CD4-positive, alpha-beta T cell treated with Interleukin-10 for 1 hour (primary cell): ENCODE data around the gene FMN2.

ENCODE experiments used
- DNase-seq: peaks from one replicate; pipeline ENCODE4 v3.0.0-alpha.2; 2020

FMN2 gene

GRCh38 chr1:240099329-240099728 is 7.6 kb downstream of the FMN2 start:
- DNase-seq = no peak

- DNase-seq = no peak
Observed at GRCh38 chr1:240099748-240100147, 8.1 kb downstream of the FMN2 start.

DNA sequence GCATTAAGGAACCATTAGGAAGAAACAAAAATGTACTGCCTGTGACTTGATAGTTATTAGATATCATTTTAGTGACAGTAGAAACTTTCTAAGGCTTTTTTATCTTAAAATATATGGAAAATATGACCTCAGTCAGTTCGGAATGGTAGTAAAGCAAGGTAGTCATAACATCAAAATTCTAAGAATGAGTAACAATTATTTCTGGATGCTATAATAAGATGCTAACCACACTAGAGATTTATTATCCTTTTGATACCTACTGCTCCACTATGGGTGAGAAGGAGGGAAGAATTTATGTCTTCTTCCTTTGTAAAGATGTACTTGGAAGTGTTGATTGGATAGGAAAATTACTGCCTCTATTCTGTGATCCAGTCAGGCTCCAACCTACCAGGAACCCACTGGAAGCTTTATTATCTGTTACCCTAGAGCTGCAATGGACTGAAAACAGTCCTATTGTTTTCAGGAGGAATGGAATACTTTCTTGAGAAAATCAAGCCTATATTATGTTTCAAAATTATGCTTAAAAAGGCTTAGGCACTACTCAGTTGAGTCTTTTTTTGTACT is 8.8 kb downstream of the FMN2 start:
- DNase-seq = no peak

DNA sequence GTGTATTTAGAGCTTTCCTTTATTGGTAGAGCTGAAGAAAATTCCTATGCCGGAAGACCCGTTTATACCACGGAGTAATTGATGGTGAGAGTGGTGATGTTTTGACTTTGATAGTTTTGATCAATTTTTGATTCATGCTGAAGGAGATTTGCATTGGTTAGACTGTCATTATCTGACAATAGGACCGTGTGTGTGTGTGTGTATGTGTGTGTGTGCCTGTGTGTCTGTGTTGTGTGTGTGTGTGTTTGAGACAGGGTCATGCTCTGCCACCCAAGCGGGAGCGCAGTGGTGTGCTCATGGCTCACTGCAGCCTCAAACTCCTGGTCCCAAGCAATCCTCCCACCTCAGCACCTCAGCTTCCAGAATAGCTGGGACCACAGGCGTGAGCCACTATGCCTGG is 9.6 kb downstream of the FMN2 start:
- no peak for DNase-seq

- no peak for DNase-seq
Observed at GRCh38 chr1:240101737-240102136, 10.1 kb downstream of the FMN2 start.

DNA sequence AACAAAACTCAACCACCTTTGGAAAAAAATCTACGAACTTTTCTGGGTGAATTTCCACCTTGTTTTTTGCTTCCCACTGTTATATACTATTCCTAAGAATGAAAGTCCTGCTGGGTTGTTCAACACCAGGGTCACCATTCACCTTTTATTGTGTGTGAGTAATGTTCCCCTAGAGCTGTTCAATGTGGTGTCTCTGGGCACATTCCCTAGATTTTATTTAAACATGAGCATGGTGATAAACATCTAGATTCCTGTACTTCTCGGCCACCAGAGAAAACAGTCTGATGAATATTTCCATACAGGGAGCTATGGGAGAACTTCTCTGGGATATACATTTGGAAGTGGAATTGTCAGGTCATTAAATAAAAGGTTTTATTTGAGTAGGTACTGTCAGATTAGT is 13.0 kb downstream of the FMN2 start:
- DNase-seq = no peak

- no peak for DNase-seq
Observed at GRCh38 chr1:240107058-240107684, 15.5 kb downstream of the FMN2 start.

GRCh38 chr1:240109130-240109529 is 17.4 kb downstream of the FMN2 start:
- DNase-seq = no peak

DNA sequence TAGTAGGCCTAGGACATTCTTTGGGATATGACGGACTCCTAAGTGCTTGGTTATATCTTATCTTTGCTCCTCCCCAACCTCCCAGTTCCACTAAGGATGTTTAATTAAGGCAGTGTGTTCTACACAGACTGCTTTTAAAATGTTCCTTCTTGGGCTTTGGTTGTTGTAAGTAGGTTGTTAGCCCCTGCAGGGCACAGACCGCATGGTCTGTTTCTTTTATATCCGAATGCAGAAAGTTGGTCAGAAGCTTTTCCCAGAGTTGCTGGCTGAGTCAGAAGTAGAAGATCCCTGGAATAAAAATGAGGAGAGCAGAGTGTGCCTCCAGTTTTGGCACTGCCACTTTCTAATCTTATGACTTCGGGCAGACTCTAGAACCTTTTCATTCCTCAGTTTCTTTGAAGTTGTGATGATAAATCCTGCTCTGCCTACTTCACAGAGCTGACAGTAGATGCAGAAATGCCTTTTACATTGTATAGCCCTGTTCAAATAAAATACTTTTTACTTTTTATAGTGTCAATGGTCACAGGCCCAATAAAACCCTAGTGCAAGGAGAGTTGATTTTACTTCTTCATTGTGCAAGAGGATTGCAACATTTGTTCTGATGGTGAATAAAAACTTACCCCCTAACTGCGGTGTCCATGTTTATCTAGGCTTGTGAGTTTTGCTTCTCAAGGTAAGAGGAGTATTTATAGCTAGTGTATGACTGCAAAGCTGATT is 18.4 kb downstream of the FMN2 start:
- DNase-seq = no peak

- DNase-seq = no peak
Observed at GRCh38 chr1:240111558-240111957, 19.9 kb downstream of the FMN2 start.

- no peak for DNase-seq
Observed at GRCh38 chr1:240114222-240114621, 22.5 kb downstream of the FMN2 start.

GRCh38 chr1:240115831-240116230 is 24.1 kb downstream of the FMN2 start:
- DNase-seq = no peak

GRCh38 chr1:240116831-240117769 is 25.4 kb downstream of the FMN2 start:
- no peak for DNase-seq

GRCh38 chr1:240117930-240118329 is 26.2 kb downstream of the FMN2 start:
- no peak for DNase-seq

DNA sequence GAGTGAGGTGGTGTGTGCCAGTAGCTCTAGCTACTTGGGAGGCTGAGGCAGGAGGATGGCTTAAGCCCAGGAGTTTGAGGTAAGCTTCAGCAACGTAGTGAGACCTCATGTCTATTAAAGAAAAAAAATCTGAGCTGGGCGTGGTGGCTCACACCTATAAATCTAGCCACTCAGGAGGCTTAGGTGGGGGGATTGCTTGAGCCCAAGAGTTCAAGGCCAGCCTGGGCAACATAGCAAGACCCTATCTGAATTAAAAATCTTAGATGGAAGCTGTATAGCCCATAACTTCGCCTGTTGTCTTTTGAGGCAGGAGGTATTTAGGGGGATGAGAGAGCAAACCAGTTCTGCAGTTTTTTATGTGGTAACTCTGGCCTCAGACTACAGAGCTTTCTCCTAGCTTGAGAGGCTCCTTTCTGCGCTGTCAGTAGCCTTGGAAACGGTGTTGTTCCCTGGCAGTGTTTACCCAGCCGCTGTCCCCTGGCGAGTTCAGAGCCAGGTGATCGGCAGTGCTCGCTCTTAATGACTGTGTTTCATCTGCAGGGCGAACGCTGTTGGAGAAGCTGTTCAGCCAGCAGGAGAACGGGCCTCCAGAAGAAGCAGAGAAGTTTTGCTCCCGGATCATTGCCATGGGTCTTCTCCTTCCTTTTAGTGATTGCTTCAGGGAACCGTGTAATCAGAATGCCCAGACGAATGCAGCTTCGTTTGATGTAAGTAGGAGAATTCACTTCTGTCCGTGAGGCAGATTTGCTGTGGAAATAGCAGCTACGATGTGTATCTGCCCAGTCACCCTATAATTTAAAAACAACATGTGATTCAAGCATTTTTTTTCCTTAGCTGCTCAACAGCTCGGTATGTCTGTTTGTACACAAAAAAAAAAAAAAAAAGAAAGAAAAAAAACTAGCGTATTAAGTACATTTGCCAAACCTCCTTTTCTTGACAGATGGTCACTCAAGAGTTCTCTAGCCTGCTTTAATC is 31.2 kb downstream of the FMN2 start:
- no peak for DNase-seq

DNA sequence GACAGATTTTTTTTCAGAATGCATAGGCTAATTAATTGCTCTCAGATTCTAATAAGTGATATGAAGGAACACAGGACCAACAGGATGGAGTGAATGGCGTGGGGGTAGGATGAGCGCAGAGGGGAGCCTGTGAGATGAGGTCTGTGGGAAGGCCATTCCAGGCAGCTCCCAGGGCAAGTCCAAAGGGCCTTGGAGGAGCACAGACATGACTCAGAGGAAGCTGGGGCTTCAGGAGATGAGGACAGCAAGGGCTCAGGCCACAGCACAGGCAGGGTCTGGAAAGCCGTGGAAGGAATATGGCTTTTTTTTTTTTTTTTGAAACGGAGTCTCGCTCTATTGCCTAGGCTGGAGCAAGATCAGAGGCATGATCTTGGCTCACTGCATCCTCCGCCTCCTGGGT is 35.1 kb downstream of the FMN2 start:
- no peak for DNase-seq

DNA sequence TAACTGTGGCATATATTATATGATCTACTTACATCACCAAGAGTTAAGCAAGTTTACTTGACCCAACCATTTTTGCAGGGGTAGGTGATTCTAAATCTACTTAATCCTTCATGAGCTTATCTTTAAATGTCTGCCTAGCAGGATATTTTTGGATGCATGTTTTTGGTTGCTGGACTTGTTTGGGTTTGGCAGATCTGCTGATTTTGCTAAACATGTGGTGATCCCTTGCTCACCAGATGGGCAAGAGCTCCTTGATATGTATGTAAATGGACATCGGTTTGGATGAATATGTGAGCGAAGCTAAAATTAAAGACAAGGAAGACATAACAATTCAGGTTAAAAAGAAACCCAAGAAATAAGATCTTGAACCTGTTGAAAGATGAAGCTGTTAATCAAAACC is 36.7 kb downstream of the FMN2 start:
- no peak for DNase-seq

DNA sequence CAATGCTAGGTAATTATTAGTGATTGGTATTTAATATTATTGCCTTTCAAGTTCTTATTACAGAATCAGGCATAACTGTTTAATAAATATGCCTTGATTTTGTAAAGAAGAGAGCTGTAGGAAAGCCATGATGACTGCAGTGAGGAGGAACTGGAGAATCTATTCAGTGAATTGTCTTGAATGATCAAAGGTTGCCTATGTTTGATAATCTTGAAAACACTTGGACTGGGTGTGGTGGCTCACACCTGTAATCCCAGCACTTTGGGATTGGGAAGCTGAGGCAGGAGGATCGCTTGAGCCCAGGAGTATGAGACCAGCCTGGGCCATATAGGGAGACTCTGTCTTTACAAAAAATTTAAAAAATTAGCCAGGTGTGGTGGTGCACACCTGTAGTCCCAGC is 42.4 kb downstream of the FMN2 start:
- DNase-seq = no peak

- no peak for DNase-seq
Observed at GRCh38 chr1:240134596-240134995, 42.9 kb downstream of the FMN2 start.

- no peak for DNase-seq
Observed at GRCh38 chr1:240136402-240136801, 44.7 kb downstream of the FMN2 start.

- DNase-seq = no peak
Observed at GRCh38 chr1:240138867-240139266, 47.2 kb downstream of the FMN2 start.

DNA sequence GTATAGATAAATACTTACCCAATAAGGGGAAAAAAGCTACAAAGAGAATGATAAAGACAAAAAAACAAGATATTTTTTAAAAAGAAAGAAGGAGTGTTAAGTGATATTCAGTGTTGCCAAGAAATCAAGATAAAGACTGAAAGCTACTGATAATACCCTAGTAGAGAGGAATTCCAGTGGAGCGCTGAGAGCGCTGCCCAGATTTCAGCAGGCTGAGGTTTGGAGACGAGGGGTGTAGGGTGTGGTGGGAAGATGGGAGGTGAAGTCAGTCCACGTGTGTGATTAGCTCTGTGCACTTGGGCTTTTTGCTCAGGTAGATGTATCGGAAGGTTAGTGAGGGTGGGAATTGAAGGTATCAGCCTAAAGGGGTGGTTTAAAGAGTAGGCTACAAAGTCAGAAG is 47.8 kb downstream of the FMN2 start:
- no peak for DNase-seq
